ENCODE data around the gene FES. TPM values are rescaled to one million over a fixed set of nuclear protein-coding genes. Genes with fewer than 3 reads are reported as not detected.

Gene FES
- total and polyA plus RNA-seq, 2 donors (not counting 1 experiment from before 2014, with no cell fraction given): 5.5 to 31.2 TPM

DNA sequence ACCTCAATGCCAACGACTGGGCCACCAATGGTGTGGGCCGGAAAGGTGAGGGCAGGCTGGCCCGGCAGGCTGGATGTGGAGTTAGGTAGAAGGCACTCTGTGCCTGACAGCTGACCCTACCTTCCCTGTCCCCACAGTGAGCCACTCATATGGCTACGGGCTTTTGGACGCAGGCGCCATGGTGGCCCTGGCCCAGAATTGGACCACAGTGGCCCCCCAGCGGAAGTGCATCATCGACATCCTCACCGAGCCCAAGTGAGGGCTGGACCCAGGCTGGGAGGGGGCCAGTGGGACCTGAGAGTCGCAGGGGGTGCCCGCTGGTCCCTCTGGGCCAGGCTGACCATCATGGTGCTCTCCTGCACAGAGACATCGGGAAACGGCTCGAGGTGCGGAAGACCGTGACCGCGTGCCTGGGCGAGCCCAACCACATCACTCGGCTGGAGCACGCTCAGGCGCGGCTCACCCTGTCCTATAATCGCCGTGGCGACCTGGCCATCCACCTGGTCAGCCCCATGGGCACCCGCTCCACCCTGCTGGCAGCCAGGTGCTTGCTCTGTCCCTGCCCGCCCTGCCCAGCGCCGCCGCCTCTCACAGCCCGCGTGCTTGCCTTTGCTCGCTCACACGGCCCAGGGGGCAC lies 4.5 kb upstream of the FES start:
- H3K4me2 ChIP-seq (ENCODE audit: extremely low read depth, insufficient read depth, low read length): no peak overlapping the region
- no peak overlapping the region for H3K9ac ChIP-seq (ENCODE audit: insufficient read depth, low read length)
- no peak overlapping the region for H2AFZ ChIP-seq (ENCODE audit: low read length)
- DNase-seq (ENCODE audit: low read depth in 2 of 2): no peak
- H3K27me3 ChIP-seq (ENCODE audit: control insufficient read depth, insufficient read depth, low read length): no peaks in the 10 kb centered on the region
- H3K9me3 ChIP-seq (ENCODE audit: control insufficient read depth, insufficient read depth, low read depth, low read length): no peaks in the 10 kb centered on the region
- no peak for TF ChIP-seq EZH2 (IDR thresholded peaks at IDR 0.05; ENCODE audit: low read length, missing control alignments)
- TF ChIP-seq, protein P1, sequence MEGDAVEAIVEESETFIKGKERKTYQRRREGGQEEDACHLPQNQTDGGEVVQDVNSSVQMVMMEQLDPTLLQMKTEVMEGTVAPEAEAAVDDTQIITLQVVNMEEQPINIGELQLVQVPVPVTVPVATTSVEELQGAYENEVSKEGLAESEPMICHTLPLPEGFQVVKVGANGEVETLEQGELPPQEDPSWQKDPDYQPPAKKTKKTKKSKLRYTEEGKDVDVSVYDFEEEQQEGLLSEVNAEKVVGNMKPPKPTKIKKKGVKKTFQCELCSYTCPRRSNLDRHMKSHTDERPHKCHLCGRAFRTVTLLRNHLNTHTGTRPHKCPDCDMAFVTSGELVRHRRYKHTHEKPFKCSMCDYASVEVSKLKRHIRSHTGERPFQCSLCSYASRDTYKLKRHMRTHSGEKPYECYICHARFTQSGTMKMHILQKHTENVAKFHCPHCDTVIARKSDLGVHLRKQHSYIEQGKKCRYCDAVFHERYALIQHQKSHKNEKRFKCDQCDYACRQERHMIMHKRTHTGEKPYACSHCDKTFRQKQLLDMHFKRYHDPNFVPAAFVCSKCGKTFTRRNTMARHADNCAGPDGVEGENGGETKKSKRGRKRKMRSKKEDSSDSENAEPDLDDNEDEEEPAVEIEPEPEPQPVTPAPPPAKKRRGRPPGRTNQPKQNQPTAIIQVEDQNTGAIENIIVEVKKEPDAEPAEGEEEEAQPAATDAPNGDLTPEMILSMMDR (conservative IDR thresholded peaks at IDR 0.05 in 1 of 2, IDR thresholded peaks at IDR 0.05 in 1 of 2; ENCODE audit: low read depth in 1 of 2, low read length in 2 of 2): no peak
- no peak overlapping the region for H3K27ac ChIP-seq (ENCODE audit: insufficient read depth, low read length)
- peaks cover 6% of the 10 kb centered on the region for H3K79me2 ChIP-seq (ENCODE audit: control insufficient read depth, insufficient read depth, low read length)
- peaks cover 27% of the 10 kb centered on the region for H3K36me3 ChIP-seq (ENCODE audit: control insufficient read depth, insufficient read depth, low read length)
- H3K4me3 ChIP-seq (replicated peaks in 1 of 4; ENCODE audit: control extremely low read depth in 1 of 4, insufficient read depth in 1 of 4, low read depth in 3 of 4, low read length in 4 of 4): no peak overlapping the region
- H4K20me1 ChIP-seq (ENCODE audit: control insufficient read depth, extremely low read depth, insufficient read depth, low read length): no peaks in the 10 kb centered on the region
- H3K4me1 ChIP-seq (ENCODE audit: control insufficient read depth, extremely low read depth, insufficient read depth, low read length): peaks cover 8% of the 10 kb centered on the region

DNA sequence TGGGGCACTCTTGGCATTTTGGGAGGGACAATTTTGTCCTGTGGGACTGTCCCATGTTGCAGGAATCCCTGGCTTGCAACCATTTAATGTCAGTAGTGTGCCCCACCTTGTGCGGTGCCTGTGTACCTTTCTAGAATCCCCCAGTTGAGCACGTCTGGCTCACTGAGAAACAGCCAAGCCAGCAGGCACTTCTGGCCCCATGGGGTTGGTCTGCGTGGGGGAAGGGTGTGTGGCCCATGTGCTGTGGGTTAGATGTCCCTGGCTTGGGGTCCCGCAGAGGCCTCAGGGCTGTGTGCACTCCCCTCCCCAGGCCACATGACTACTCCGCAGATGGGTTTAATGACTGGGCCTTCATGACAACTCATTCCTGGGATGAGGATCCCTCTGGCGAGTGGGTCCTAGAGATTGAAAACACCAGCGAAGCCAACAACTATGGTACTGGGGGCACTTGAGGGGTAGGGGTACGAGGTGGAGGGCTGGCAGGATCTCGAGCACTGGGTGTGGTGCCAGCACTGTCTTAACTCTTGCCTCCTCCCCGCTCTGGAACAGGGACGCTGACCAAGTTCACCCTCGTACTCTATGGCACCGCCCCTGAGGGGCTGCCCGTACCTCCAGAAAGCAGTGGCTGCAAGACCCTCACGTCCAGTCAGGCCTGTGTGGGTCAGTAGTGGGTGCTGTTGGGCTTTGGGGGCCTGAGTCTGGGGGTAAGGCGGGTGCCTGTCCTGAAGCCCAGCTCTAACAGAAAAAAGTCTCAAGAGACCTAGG lies 3.7 kb upstream of the FES start:
- H3K4me2 ChIP-seq (ENCODE audit: extremely low read depth, insufficient read depth, low read length): no peak overlapping the region
- no peak overlapping the region for H3K4me3 ChIP-seq (replicated peaks in 1 of 4; ENCODE audit: control extremely low read depth in 1 of 4, insufficient read depth in 1 of 4, low read depth in 3 of 4, low read length in 4 of 4)
- H4K20me1 ChIP-seq (ENCODE audit: control insufficient read depth, extremely low read depth, insufficient read depth, low read length): no peaks in the 10 kb centered on the region
- no peak for DNase-seq (ENCODE audit: low read depth in 2 of 2)
- no peak overlapping the region for H3K9ac ChIP-seq (ENCODE audit: insufficient read depth, low read length)
- no peak overlapping the region for H2AFZ ChIP-seq (ENCODE audit: low read length)
- peaks cover 14% of the 10 kb centered on the region for H3K4me1 ChIP-seq (ENCODE audit: control insufficient read depth, extremely low read depth, insufficient read depth, low read length)
- no peaks in the 10 kb centered on the region for H3K27me3 ChIP-seq (ENCODE audit: control insufficient read depth, insufficient read depth, low read length)
- H3K36me3 ChIP-seq (ENCODE audit: control insufficient read depth, insufficient read depth, low read length): peaks cover 27% of the 10 kb centered on the region
- TF ChIP-seq, protein P1 (conservative IDR thresholded peaks at IDR 0.05 in 1 of 2, IDR thresholded peaks at IDR 0.05 in 1 of 2; ENCODE audit: low read depth in 1 of 2, low read length in 2 of 2): no peak
- TF ChIP-seq EZH2 (IDR thresholded peaks at IDR 0.05; ENCODE audit: low read length, missing control alignments): no peak
- H3K79me2 ChIP-seq (ENCODE audit: control insufficient read depth, insufficient read depth, low read length): peaks cover 6% of the 10 kb centered on the region
- no peak overlapping the region for H3K27ac ChIP-seq (ENCODE audit: insufficient read depth, low read length)
- H3K9me3 ChIP-seq (ENCODE audit: control insufficient read depth, insufficient read depth, low read depth, low read length): no peaks in the 10 kb centered on the region

DNA sequence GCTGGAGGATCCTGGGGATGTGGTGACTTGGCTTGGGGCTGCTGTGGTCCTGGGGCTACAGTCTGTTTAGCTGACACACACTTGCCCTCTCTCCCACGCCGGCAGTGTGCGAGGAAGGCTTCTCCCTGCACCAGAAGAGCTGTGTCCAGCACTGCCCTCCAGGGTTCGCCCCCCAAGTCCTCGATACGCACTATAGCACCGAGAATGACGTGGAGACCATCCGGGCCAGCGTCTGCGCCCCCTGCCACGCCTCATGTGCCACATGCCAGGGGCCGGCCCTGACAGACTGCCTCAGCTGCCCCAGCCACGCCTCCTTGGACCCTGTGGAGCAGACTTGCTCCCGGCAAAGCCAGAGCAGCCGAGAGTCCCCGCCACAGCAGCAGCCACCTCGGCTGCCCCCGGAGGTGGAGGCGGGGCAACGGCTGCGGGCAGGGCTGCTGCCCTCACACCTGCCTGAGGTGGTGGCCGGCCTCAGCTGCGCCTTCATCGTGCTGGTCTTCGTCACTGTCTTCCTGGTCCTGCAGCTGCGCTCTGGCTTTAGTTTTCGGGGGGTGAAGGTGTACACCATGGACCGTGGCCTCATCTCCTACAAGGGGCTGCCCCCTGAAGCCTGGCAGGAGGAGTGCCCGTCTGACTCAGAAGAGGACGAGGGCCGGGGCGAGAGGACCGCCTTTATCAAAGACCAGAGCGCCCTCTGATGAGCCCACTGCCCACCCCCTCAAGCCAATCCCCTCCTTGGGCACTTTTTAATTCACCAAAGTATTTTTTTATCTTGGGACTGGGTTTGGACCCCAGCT lies 2.9 kb upstream of the FES start:
- H2AFZ ChIP-seq (ENCODE audit: low read length): no peak overlapping the region
- no peak overlapping the region for H3K4me3 ChIP-seq (replicated peaks in 1 of 4; ENCODE audit: control extremely low read depth in 1 of 4, insufficient read depth in 1 of 4, low read depth in 3 of 4, low read length in 4 of 4)
- no peaks in the 10 kb centered on the region for H3K27me3 ChIP-seq (ENCODE audit: control insufficient read depth, insufficient read depth, low read length)
- no peak overlapping the region for H3K4me2 ChIP-seq (ENCODE audit: extremely low read depth, insufficient read depth, low read length)
- peaks cover 25% of the 10 kb centered on the region for H3K36me3 ChIP-seq (ENCODE audit: control insufficient read depth, insufficient read depth, low read length)
- peaks cover 17% of the 10 kb centered on the region for H3K4me1 ChIP-seq (ENCODE audit: control insufficient read depth, extremely low read depth, insufficient read depth, low read length)
- H3K9ac ChIP-seq (ENCODE audit: insufficient read depth, low read length): no peak overlapping the region
- peaks cover 5% of the 10 kb centered on the region for H3K79me2 ChIP-seq (ENCODE audit: control insufficient read depth, insufficient read depth, low read length)
- TF ChIP-seq, protein P1 (conservative IDR thresholded peaks at IDR 0.05 in 1 of 2, IDR thresholded peaks at IDR 0.05 in 1 of 2; ENCODE audit: low read depth in 1 of 2, low read length in 2 of 2): no peak
- no peak for TF ChIP-seq EZH2 (IDR thresholded peaks at IDR 0.05; ENCODE audit: low read length, missing control alignments)
- no peaks in the 10 kb centered on the region for H4K20me1 ChIP-seq (ENCODE audit: control insufficient read depth, extremely low read depth, insufficient read depth, low read length)
- no peak for DNase-seq (ENCODE audit: low read depth in 2 of 2)
- H3K9me3 ChIP-seq (ENCODE audit: control insufficient read depth, insufficient read depth, low read depth, low read length): no peaks in the 10 kb centered on the region
- no peak overlapping the region for H3K27ac ChIP-seq (ENCODE audit: insufficient read depth, low read length)
